Heart right ventricle (tissue), 16 donors: ENCODE results near the gene DHRSX. TPM values are rescaled to one million over a fixed set of nuclear protein-coding genes. Genes with fewer than 3 reads are reported as not detected.
"Not testable (repeated sequence)": the region's sequence is repeated elsewhere in the genome, so short reads cannot be mapped to it uniquely, and the experiment has no call there.

Experiments used
- ATAC-seq, 8 donors: fragments of 200-7000 bp; cut with Tn5 transposase; one replicate each; pipeline ENCODE4 v1.9.1; 2020; ENCODE audit warnings: mild to moderate bottlenecking in 8 of 8, moderate library complexity in 8 of 8, moderate number of reproducible peaks in 1 of 8
- DNase-seq, 2 donors: peaks; one replicate each; pipeline ENCODE4 v3.0.0-alpha.2; 2020
- H3K27ac ChIP-seq, 10 donors: fragments of 200-600 bp; sonication (generic) in 2 of 10; one replicate each; pipeline versions ENCODE4 v1.5.0 to v1.8.0; 2020 to 2022; ENCODE audit warnings: mild to moderate bottlenecking in 3 of 10
- H3K27me3 ChIP-seq, 7 donors: fragments of 200-600 bp; one replicate each; pipeline ENCODE4 v1.8.0; 2021 to 2022; ENCODE audit warnings: mild to moderate bottlenecking in 2 of 7
- H3K36me3 ChIP-seq, 9 donors: fragments of 200-600 bp; sonication (generic) in 1 of 9; one replicate each; pipeline versions ENCODE4 v1.5.0 to v1.8.0; 2020 to 2022; ENCODE audit warnings: mild to moderate bottlenecking in 2 of 9
- H3K4me1 ChIP-seq, 9 donors: fragments of 200-600 bp; sonication (generic) in 1 of 9; one replicate each; pipeline versions ENCODE4 v1.5.0 to v1.8.0; 2020 to 2022; ENCODE audit warnings: mild to moderate bottlenecking in 4 of 9
- H3K4me3 ChIP-seq, 10 donors: fragments of 200-600 bp; sonication (generic) in 2 of 10; one replicate each; pipeline versions ENCODE4 v1.5.0 to v1.8.0; 2020 to 2022; ENCODE audit warnings: mild to moderate bottlenecking in 7 of 10, moderate library complexity in 2 of 10
- H3K9me3 ChIP-seq, 11 donors: fragments of 200-600 bp in 10 of 11; sonication (generic) in 2 of 11; one replicate each; pipeline versions ENCODE4 v1.5.0 to v1.8.0; 2013 to 2022; ENCODE audit warnings: mild to moderate bottlenecking in 2 of 11, control low read depth in 1 of 11, moderate library complexity in 1 of 11
- CTCF ChIP-seq, 9 donors: fragments of 200-600 bp; sonication (generic) in 2 of 9; IDR thresholded peaks; one replicate each; pipeline versions ENCODE4 v1.5.0 to v1.8.0; 2021 to 2022; ENCODE audit warnings: antibody characterized with exemption in 9 of 9, mild to moderate bottlenecking in 5 of 9, moderate library complexity in 1 of 9
- WGBS, 2 donors: extraction: QIAGEN DNeasy Blood & Tissue Kit; methylation state at CpG; one replicate each; pipeline ENCODE4 v1.1.7; 2013; ENCODE audit warnings: inconsistent platforms in 1 of 2; 5-methylcytosine and 5-hydroxymethylcytosine counted together
- intact Hi-C, 10 donors: fragments of 100-400 bp; cut with DNase I; formaldehyde crosslinking; loops; one replicate each; pipeline versions ENCODE4 v1.11.1 to v1.14.2; 2022
- polyA plus RNA-seq, 2 donors: library from polyadenylated mRNA; stranded (reverse); fragments of 200-250 nt; gene quantifications; one replicate each; pipeline ENCODE4 v1.2.3, GENCODE V29; 2013
- total RNA-seq, 10 donors: library from RNA; stranded (reverse); fragmentation: NEBNext Ultra II Directional in 3 of 10; extraction: Animal tissue kit (Norgen Biotek cat#: 25700) in 3 of 10; gene quantifications; one replicate each; pipeline versions ENCODE4 v1.2.1 to v1.2.4, GENCODE V29; 2021 to 2023
- donor health status: Arrhythmogenic right ventricular cardiomyopathy.
- donor health status: ischemic (EF 13 %, LVEDD 7.1; RV severe dilation, severe dysfunction).
- donor health status: healthy with polysubstance abuse.
- donor health status: DM: no; HTN: yes; CAD: no.
- donor health status: DM: no; HTN: no; CAD: no.
- donor health status: ischemic (EF 25% LVEDD 6.9; RV normal size, moderate dysfunction).
- donor health status: ischemic (EF 25% LVEDD 5.7; RV mildly dilated, moderate dysfunction).
- donor health status: healthy.
- donor health status: DM: yes; HTN: yes; CAD: no.
- donor health status: Ischemic cardiomyopathy.
- donor health status: ischemic (EF 35%, LVEDD 5.7; RV mildly dilated, moderate dysfunction).
- donor health status: nonischemic (EF 11% LVEDD 7.7; RV severe dilation, severe dysfunction).
- donor health status: DM: yes; HTN: yes; CAD: no.
- donor health status: PGD.
- donor health status: ischemic (EF 29% LVEDD 5.4; RV normal size, mild dysfunction).
- donor health status: nonischemic (EF 23%, LVEDD 6.1; RV moderate dilation, normal function).

The DHRSX gene
- total and polyA plus RNA-seq, 12 donors, result 13.8 to 35.9 (median 26.2) TPM

GRCh38 chrX:2369206-2369605, 131.6 kb downstream of the DHRSX start:
- Histone ChIP-seq H3K4me3 (no peak overlapping the region), H3K36me3 (peaks cover 0 to 8% (median 0%) of the 10 kb centered on the region in 9 donors), H3K4me1 (peaks cover 0 to 3% (median 0%) of the 10 kb centered on the region in 9 donors), H3K9me3 (peaks cover 0 to under 1% (median 0%) of the 10 kb centered on the region in 11 donors), H3K27me3 (no peaks in the 10 kb centered on the region), H3K27ac (no peak overlapping the region)
- no peak for TF ChIP-seq CTCF (IDR thresholded peaks at IDR 0.05)
- ATAC-seq (no peak), DNase-seq (no peak)
- intact Hi-C loops, result no loop called here
- WGBS, 2 donors, result 88 to 91% methylated on average over 5 of the region's 5 CpGs

- Histone ChIP-seq H3K4me1 (no peaks in the 10 kb centered on the region), H3K4me3 (no peak overlapping the region), H3K9me3 (peaks cover 0 to 10% (median 0%) of the 10 kb centered on the region in 11 donors), H3K27ac (no peak overlapping the region), H3K36me3 (no peaks in the 10 kb centered on the region), H3K27me3 (no peaks in the 10 kb centered on the region)
- DNase-seq, result no peak
- 56 to 63% methylated on average over 9 of the region's 9 CpGs for WGBS, 2 donors
- peak in 1 of 8 donors; percentile 15 for ATAC-seq
- TF ChIP-seq CTCF (IDR thresholded peaks at IDR 0.05), result no peak
- intact Hi-C loops, result no loop called here
These were observed 140.0 kb downstream of the DHRSX start for GRCh38 chrX:2360731-2361130.

GRCh38 chrX:2359522-2359921, 141.3 kb downstream of the DHRSX start:
- WGBS, 2 donors, result 98% methylated on average over 4 of the region's 4 CpGs
- ATAC-seq, H3K9me3 ChIP-seq, H3K27me3 ChIP-seq, intact Hi-C loops, H3K4me1 ChIP-seq, H3K27ac ChIP-seq, DNase-seq, H3K36me3 ChIP-seq, H3K4me3 ChIP-seq: not testable (repeated sequence)

GRCh38 chrX:2351999-2352995, 148.5 kb downstream of the DHRSX start:
- intact Hi-C loops, result no loop called here
- Histone ChIP-seq H3K4me1 (peaks cover 0 to 17% (median 0%) of the 10 kb centered on the region in 9 donors), H3K27me3 (no peaks in the 10 kb centered on the region), H3K27ac (peak overlapping the region in 2 of 10 donors; percentile 8 to 10), H3K4me3 (no peak overlapping the region), H3K9me3 (peaks cover 0 to 8% (median 0%) of the 10 kb centered on the region in 11 donors), H3K36me3 (peaks cover 0 to 12% (median 0%) of the 10 kb centered on the region in 9 donors)
- peak in 6 of 8 donors; percentile 53 to 79 (median 68) for ATAC-seq
- 68 to 74% methylated on average over 19 of the region's 19 CpGs for WGBS, 2 donors
- DNase-seq, result no peak
- no peak for TF ChIP-seq CTCF (IDR thresholded peaks at IDR 0.05)
